Mesenchymal stem cell (in vitro differentiated cells and primary cell): Measurements from ENCODE around the gene ARHGAP42.

Source experiments
- DNase-seq: peaks from one replicate; pipeline ENCODE4 v3.0.0-alpha.2; 2013
- H2AFZ ChIP-seq: one replicate; pipeline ENCODE4 v1.6.1; 2013; ENCODE audit warnings: low read depth, mild to moderate bottlenecking, control low read depth, inconsistent platforms, low read length, moderate library complexity
- H2AK5ac ChIP-seq: 2 replicates; pipeline ENCODE4 v1.6.1; 2013; ENCODE audit warnings: low read length, moderate library complexity, mild to moderate bottlenecking, inconsistent platforms; ENCODE audit not compliant: severe bottlenecking
- H2BK120ac ChIP-seq: one replicate; pipeline ENCODE4 v1.6.1; 2013; ENCODE audit warnings: low read depth, mild to moderate bottlenecking, inconsistent platforms, low read length, moderate library complexity
- H2BK12ac ChIP-seq, 2 experiments: one replicate each; pipeline ENCODE4 v1.6.1; 2013; ENCODE audit warnings: inconsistent platforms in 2 of 2, low read length in 2 of 2, mild to moderate bottlenecking in 2 of 2, moderate library complexity in 2 of 2, control low read depth in 1 of 2
- H2BK15ac ChIP-seq: one replicate; pipeline ENCODE4 v1.6.1; 2013; ENCODE audit warnings: mild to moderate bottlenecking, low read depth, inconsistent platforms; ENCODE audit not compliant: poor library complexity, severe bottlenecking
- H2BK5ac ChIP-seq: 2 replicates; pipeline ENCODE4 v1.6.1; 2013; ENCODE audit warnings: low read depth, mild to moderate bottlenecking, low read length, control low read depth, inconsistent platforms; ENCODE audit not compliant: poor library complexity, severe bottlenecking
- H3K14ac ChIP-seq, 2 experiments: one replicate each; pipeline ENCODE4 v1.6.1; 2013; ENCODE audit warnings: inconsistent platforms in 2 of 2, low read length in 2 of 2, control low read depth in 1 of 2, mild to moderate bottlenecking in 1 of 2, moderate library complexity in 1 of 2
- H3K18ac ChIP-seq, 2 experiments: one replicate each; pipeline ENCODE4 v1.6.1; 2013; ENCODE audit warnings: inconsistent platforms in 2 of 2, low read length in 2 of 2, control low read depth in 1 of 2, low read depth in 1 of 2, mild to moderate bottlenecking in 1 of 2
- H3K23ac ChIP-seq, 2 experiments: one replicate each; pipeline ENCODE4 v1.6.1; 2013; ENCODE audit warnings: inconsistent platforms in 2 of 2, low read length in 2 of 2, mild to moderate bottlenecking in 2 of 2, moderate library complexity in 2 of 2, control low read depth in 1 of 2
- H3K27ac ChIP-seq: 2 replicates; pipeline ENCODE4 v1.5.1; 2013; ENCODE audit warnings: mild to moderate bottlenecking, moderate library complexity, low read length, control low read depth, inconsistent platforms; ENCODE audit not compliant: poor library complexity, severe bottlenecking
- H3K27me3 ChIP-seq, 2 experiments: 2 replicates each; pipeline versions ENCODE4 v1.6.1 to v1.7.0; 2013; ENCODE audit warnings: low read length in 2 of 2, mild to moderate bottlenecking in 2 of 2, moderate library complexity in 2 of 2, control low read depth in 1 of 2, inconsistent platforms in 1 of 2; ENCODE audit not compliant: control insufficient read depth in 1 of 2, insufficient read depth in 1 of 2
- H3K36me3 ChIP-seq, 2 experiments: 2 replicates each; pipeline versions ENCODE4 v1.6.1 to v1.7.0; 2013; ENCODE audit warnings: low read length in 2 of 2, control low read depth in 1 of 2, inconsistent platforms in 1 of 2, low read depth in 1 of 2, mild to moderate bottlenecking in 1 of 2; ENCODE audit not compliant: insufficient read depth in 2 of 2, control insufficient read depth in 1 of 2
- H3K4ac ChIP-seq, 2 experiments: one replicate each; pipeline ENCODE4 v1.6.1; 2013; ENCODE audit warnings: inconsistent platforms in 2 of 2, low read length in 2 of 2, mild to moderate bottlenecking in 2 of 2, moderate library complexity in 2 of 2, control low read depth in 1 of 2, low read depth in 1 of 2
- H3K4me1 ChIP-seq: 2 replicates; pipeline ENCODE4 v1.6.1; 2013; ENCODE audit warnings: low read depth, low read length, control low read depth; ENCODE audit not compliant: control insufficient read depth, insufficient read depth
- H3K4me2 ChIP-seq: 2 replicates; pipeline ENCODE4 v1.6.1; 2013; ENCODE audit warnings: low read length, mild to moderate bottlenecking, inconsistent platforms; ENCODE audit not compliant: poor library complexity, severe bottlenecking
- H3K4me3 ChIP-seq, 2 experiments: 2 replicates each; pipeline versions ENCODE4 v1.5.1 to v1.7.0; 2013; ENCODE audit warnings: low read length in 2 of 2, mild to moderate bottlenecking in 2 of 2, control low read depth in 1 of 2, low read depth in 1 of 2; ENCODE audit not compliant: insufficient read depth in 1 of 2
- H3K79me1 ChIP-seq: replicated peaks from 2 replicates; pipeline ENCODE4 v1.6.1; 2013; ENCODE audit warnings: mild to moderate bottlenecking, control low read depth, low read length, inconsistent platforms; ENCODE audit not compliant: poor library complexity, severe bottlenecking
- H3K9ac ChIP-seq: 2 replicates; pipeline ENCODE4 v1.7.0; 2013; ENCODE audit warnings: mild to moderate bottlenecking, low read length, moderate library complexity
- H3K9me3 ChIP-seq: 2 replicates; pipeline ENCODE4 v1.7.0; 2013; ENCODE audit warnings: mild to moderate bottlenecking, low read length; ENCODE audit not compliant: control insufficient read depth
- H4K8ac ChIP-seq: one replicate; pipeline ENCODE4 v1.6.1; 2013; ENCODE audit warnings: inconsistent platforms, mild to moderate bottlenecking, low read length, moderate library complexity
- H4K91ac ChIP-seq: one replicate; pipeline ENCODE4 v1.6.1; 2013; ENCODE audit warnings: mild to moderate bottlenecking, low read length, inconsistent platforms
- WGBS: methylation state at CpG from one replicate; pipeline ENCODE4 v1.1.7; 2013; ENCODE audit warnings: mixed read lengths; 5-methylcytosine and 5-hydroxymethylcytosine counted together

ARHGAP42 gene

GRCh38 chr11:100990931-100991330 lies 303.8 kb downstream of the ARHGAP42 start:
- no peaks in the 10 kb centered on the region for H3K9me3 ChIP-seq
- WGBS, result 100% methylated on average over 1 of the region's 1 CpG
- no peak overlapping the region for H3K4ac ChIP-seq

GRCh38 chr11:100991541-100991940 lies 304.5 kb downstream of the ARHGAP42 start:
- H3K27ac ChIP-seq, result no peak overlapping the region
- H3K23ac ChIP-seq, result no peak overlapping the region
- H2AFZ ChIP-seq, result no peak overlapping the region
- DNase-seq, result peak; percentile 30
- no peaks in the 10 kb centered on the region for H3K27me3 ChIP-seq
- no peak overlapping the region for H3K18ac ChIP-seq
- no peak overlapping the region for H3K4ac ChIP-seq
- H3K14ac ChIP-seq, result no peak overlapping the region
- H2BK5ac ChIP-seq, result no peak overlapping the region
- no peak overlapping the region for H2AK5ac ChIP-seq
- H2BK120ac ChIP-seq, result no peak overlapping the region
- no peaks in the 10 kb centered on the region for H3K4me1 ChIP-seq
- H3K9ac ChIP-seq, result no peak overlapping the region
- H4K91ac ChIP-seq, result no peak overlapping the region
- WGBS, result 82% methylated on average over 2 of the region's 2 CpGs
- no peak overlapping the region for H3K4me2 ChIP-seq
- H3K9me3 ChIP-seq, result no peaks in the 10 kb centered on the region
- H3K4me3 ChIP-seq, result no peak overlapping the region
- no peak overlapping the region for H2BK12ac ChIP-seq
- H3K79me1 ChIP-seq, result no peaks in the 10 kb centered on the region
- H4K8ac ChIP-seq, result no peak overlapping the region
- H3K36me3 ChIP-seq, result no peaks in the 10 kb centered on the region
- no peak overlapping the region for H2BK15ac ChIP-seq

More at GRCh38 chr11:100990931-100991330, 303.8 kb downstream of the ARHGAP42 start:
- no peak overlapping the region for H3K27ac ChIP-seq
- no peak overlapping the region for H3K23ac ChIP-seq
- no peak overlapping the region for H3K14ac ChIP-seq
- H4K8ac ChIP-seq, result no peak overlapping the region
- no peak overlapping the region for H2BK12ac ChIP-seq
- H2BK5ac ChIP-seq, result no peak overlapping the region
- H4K91ac ChIP-seq, result no peak overlapping the region
- no peak overlapping the region for H3K18ac ChIP-seq
- H3K27me3 ChIP-seq, result no peaks in the 10 kb centered on the region
- H2AK5ac ChIP-seq, result no peak overlapping the region
- H3K79me1 ChIP-seq, result peaks cover 1% of the 10 kb centered on the region
- no peak overlapping the region for H3K4me2 ChIP-seq
- H3K36me3 ChIP-seq, result peaks cover 0 to 3% of the 10 kb centered on the region in 2 experiments
- no peak overlapping the region for H2BK120ac ChIP-seq
- no peak overlapping the region for H3K4me3 ChIP-seq
- no peak overlapping the region for H2AFZ ChIP-seq
- H2BK15ac ChIP-seq, result no peak overlapping the region
- H3K4me1 ChIP-seq, result no peaks in the 10 kb centered on the region
- DNase-seq, result no peak
- no peak overlapping the region for H3K9ac ChIP-seq

DNA sequence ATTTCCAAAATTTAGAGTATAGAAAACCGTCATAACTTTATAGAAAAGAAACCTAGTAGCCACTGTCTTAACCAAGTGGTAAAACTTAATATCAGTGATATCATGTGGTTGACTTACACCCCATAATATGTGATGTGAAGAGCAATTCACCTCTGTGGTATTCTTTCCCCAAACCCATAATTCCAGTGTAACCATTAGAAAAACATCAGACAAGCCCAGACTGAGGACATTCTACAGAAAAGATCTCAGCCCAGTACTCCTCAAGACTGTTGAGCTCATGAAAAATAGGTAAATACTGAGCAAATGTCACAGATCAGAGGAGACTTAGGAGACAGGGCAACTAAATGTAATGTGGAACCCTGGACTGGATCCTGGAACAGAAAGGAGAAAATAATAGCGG lies 307.9 kb downstream of the ARHGAP42 start:
- Histone ChIP-seq H3K9me3 (no peaks in the 10 kb centered on the region), H3K36me3 (no peaks in the 10 kb centered on the region), H4K91ac (no peak overlapping the region), H3K4me2 (no peak overlapping the region), H3K27me3 (no peaks in the 10 kb centered on the region), H3K4me3 (no peak overlapping the region), H2BK12ac (no peak overlapping the region), H3K9ac (no peak overlapping the region), H2BK15ac (no peak overlapping the region), H3K14ac (no peak overlapping the region), H3K4ac (no peak overlapping the region), H2BK5ac (no peak overlapping the region), H3K27ac (no peak overlapping the region), H3K18ac (no peak overlapping the region), H3K23ac (no peak overlapping the region), H4K8ac (no peak overlapping the region), H2AFZ (no peak overlapping the region), H3K4me1 (no peaks in the 10 kb centered on the region), H2BK120ac (no peak overlapping the region), H2AK5ac (no peak overlapping the region), H3K79me1 (no peaks in the 10 kb centered on the region)
- DNase-seq, result no peak
- WGBS, result 100% methylated on average over 1 of the region's 2 CpGs

DNA sequence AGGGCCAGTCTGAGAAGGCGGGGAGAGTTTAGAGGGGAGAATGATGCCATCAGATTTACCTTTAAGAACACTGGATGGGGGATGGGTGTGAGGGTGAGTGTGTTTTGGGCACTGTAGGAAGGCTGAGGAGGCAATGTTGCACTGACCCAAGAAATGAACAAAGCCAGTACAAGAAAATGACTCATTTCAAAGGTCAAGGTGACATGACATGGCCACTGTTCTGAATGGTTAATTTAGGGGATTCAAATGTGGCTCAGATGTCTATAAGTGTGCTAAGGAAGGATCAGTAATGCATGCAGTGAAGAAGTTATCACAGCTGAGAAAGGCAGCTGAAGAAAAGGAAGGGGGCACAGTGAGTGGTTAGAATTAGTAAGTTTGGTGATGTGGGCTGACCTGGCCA lies 312.7 kb downstream of the ARHGAP42 start:
- DNase-seq, result no peak

More for the DNA sequence above, 312.7 kb downstream of the ARHGAP42 start:
- no peak overlapping the region for H3K9ac ChIP-seq
- WGBS, result 93% methylated on average over 1 of the region's 1 CpG
- no peaks in the 10 kb centered on the region for H3K36me3 ChIP-seq
- H3K14ac ChIP-seq, result no peak overlapping the region
- H3K18ac ChIP-seq, result no peak overlapping the region
- no peak overlapping the region for H2BK12ac ChIP-seq
- no peaks in the 10 kb centered on the region for H3K27me3 ChIP-seq
- H2BK15ac ChIP-seq, result no peak overlapping the region
- H3K4me3 ChIP-seq, result no peak overlapping the region
- no peaks in the 10 kb centered on the region for H3K9me3 ChIP-seq
- no peak overlapping the region for H4K91ac ChIP-seq
- no peak overlapping the region for H2AFZ ChIP-seq
- no peak overlapping the region for H3K4ac ChIP-seq
- H2BK5ac ChIP-seq, result no peak overlapping the region
- H3K27ac ChIP-seq, result no peak overlapping the region
- H3K4me2 ChIP-seq, result no peak overlapping the region
- H3K23ac ChIP-seq, result no peak overlapping the region
- H3K79me1 ChIP-seq, result no peaks in the 10 kb centered on the region
- H2AK5ac ChIP-seq, result no peak overlapping the region
- no peak overlapping the region for H4K8ac ChIP-seq
- H2BK120ac ChIP-seq, result no peak overlapping the region
- no peaks in the 10 kb centered on the region for H3K4me1 ChIP-seq
